HEK293 (cell line): ENCODE measurements around the gene RGS9BP.
A peak's percentile ranks its signal among the peaks of the same experiment; 100 is the strongest.
"Not testable (repeated sequence)": the region's sequence is repeated elsewhere in the genome, so short reads cannot be mapped to it uniquely, and the experiment has no call there.

Source experiments
- CTCF ChIA-PET: fragments of 350-600 bp; formaldehyde crosslinking; extraction: SDS; loops from one replicate; lab custom pipeline; 2021; ENCODE audit warnings: antibody characterized with exemption; lab: Yijun Ruan, JAX
- POLR2A ChIA-PET: fragments of 300-600 bp; formaldehyde crosslinking; extraction: SDS; loops from one replicate; lab custom pipeline; 2020; ENCODE audit warnings: antibody characterized with exemption, inconsistent platforms; lab: Yijun Ruan, JAX
- H3K27ac ChIP-seq: fragments of 200-500 bp; sonication (Bioruptor generic); 2 replicates; pipeline ENCODE4 v1.5.1; 2014; ENCODE audit warnings: low read depth, low read length, control low read depth, inconsistent platforms; ENCODE audit errors: extremely low read depth
- H3K36me3 ChIP-seq, 2 experiments: fragments of 200-500 bp in 1 of 2; sonication (Bioruptor generic) in 1 of 2; 1 replicate in 1 of 2; 2 replicates in 1 of 2; pipeline ENCODE4 v1.5.1; 2014 to 2017; ENCODE audit warnings: inconsistent platforms in 2 of 2, low read length in 2 of 2; ENCODE audit not compliant: control insufficient read depth in 2 of 2, insufficient read depth in 1 of 2
- H3K4me1 ChIP-seq: fragments of 200-500 bp; sonication (Bioruptor generic); 2 replicates; pipeline ENCODE4 v1.5.1; 2014; ENCODE audit warnings: mild to moderate bottlenecking, low read length, inconsistent platforms; ENCODE audit not compliant: control insufficient read depth, insufficient read depth
- H3K4me3 ChIP-seq: 2 replicates; pipeline ENCODE4 v1.5.1; 2011; ENCODE audit warnings: low read depth, mild to moderate bottlenecking, control low read depth, low read length, moderate library complexity
- H3K9me3 ChIP-seq: fragments of 200-500 bp; sonication (Bioruptor generic); 2 replicates; pipeline ENCODE4 v1.5.1; 2014; ENCODE audit warnings: low read depth, low read length, inconsistent platforms; ENCODE audit not compliant: control insufficient read depth, insufficient read depth
- EGR2 ChIP-seq: fragments of 450-650 bp; formaldehyde crosslinking; IDR thresholded peaks from 2 replicates; pipeline ENCODE4 v1.5.1; 2016; ENCODE audit warnings: low read depth, missing biosample characterization, missing genetic modification characterization
- KLF7 ChIP-seq: fragments of 450-650 bp; formaldehyde crosslinking; IDR thresholded peaks from 2 replicates; pipeline ENCODE4 v1.5.1; 2016; ENCODE audit warnings: missing biosample characterization, missing genetic modification characterization, borderline replicate concordance
- MEIS1 ChIP-seq: sonication (generic); formaldehyde crosslinking; IDR thresholded peaks from 2 replicates; pipeline ENCODE4 v1.8.1; 2022; ENCODE audit warnings: missing genetic modification reagents, mild to moderate bottlenecking, borderline replicate concordance
- SCRT1 ChIP-seq: fragments of 450-650 bp; formaldehyde crosslinking; IDR thresholded peaks from 2 replicates; pipeline ENCODE4 v1.5.1; 2016; ENCODE audit warnings: missing biosample characterization, missing genetic modification characterization, borderline replicate concordance
- SCRT2 ChIP-seq: fragments of 450-650 bp; formaldehyde crosslinking; IDR thresholded peaks from 2 replicates; pipeline ENCODE4 v1.5.1; 2016; ENCODE audit warnings: missing biosample characterization, missing genetic modification characterization
- SP2 ChIP-seq: fragments of 450-650 bp; formaldehyde crosslinking; IDR thresholded peaks from 2 replicates; pipeline ENCODE4 v1.5.1; 2016; ENCODE audit warnings: missing biosample characterization, missing genetic modification characterization
- ZBTB7A ChIP-seq: fragments of 450-650 bp; formaldehyde crosslinking; IDR thresholded peaks from 2 replicates; pipeline ENCODE4 v1.5.1; 2016; ENCODE audit warnings: low read depth, missing biosample characterization, missing genetic modification characterization
- ZBTB8A ChIP-seq: fragments of 450-650 bp; formaldehyde crosslinking; IDR thresholded peaks from 2 replicates; pipeline ENCODE4 v1.5.1; 2016; ENCODE audit warnings: missing biosample characterization, missing genetic modification characterization
- ZNF121 ChIP-seq: fragments of 450-650 bp; formaldehyde crosslinking; IDR thresholded peaks from 2 replicates; pipeline ENCODE4 v1.5.1; 2016; ENCODE audit warnings: missing biosample characterization, missing genetic modification characterization
- ZNF146 ChIP-seq: fragments of 450-650 bp; formaldehyde crosslinking; IDR thresholded peaks from 2 replicates; pipeline ENCODE4 v1.5.1; 2016; ENCODE audit warnings: missing biosample characterization, missing genetic modification characterization
- ZNF391 ChIP-seq: fragments of 450-650 bp; formaldehyde crosslinking; IDR thresholded peaks from 2 replicates; pipeline ENCODE4 v1.5.1; 2016; ENCODE audit warnings: low read depth, missing biosample characterization, missing genetic modification characterization, borderline replicate concordance
- ZNF404 ChIP-seq: fragments of 450-650 bp; formaldehyde crosslinking; IDR thresholded peaks from 2 replicates; pipeline ENCODE4 v1.5.1; 2017; ENCODE audit warnings: missing biosample characterization, missing genetic modification characterization
- ZNF433 ChIP-seq: fragments of 450-650 bp; formaldehyde crosslinking; IDR thresholded peaks from 2 replicates; pipeline ENCODE4 v1.5.1; 2016; ENCODE audit warnings: missing biosample characterization, missing genetic modification characterization, low read depth
- ZNF529 ChIP-seq: fragments of 450-650 bp; formaldehyde crosslinking; IDR thresholded peaks from 2 replicates; pipeline ENCODE4 v1.5.1; 2017; ENCODE audit warnings: missing genetic modification characterization, missing biosample characterization; ENCODE audit not compliant: insufficient replicate concordance
- ZNF548 ChIP-seq: fragments of 450-650 bp; formaldehyde crosslinking; IDR thresholded peaks from 2 replicates; pipeline ENCODE4 v1.5.1; 2016; ENCODE audit warnings: missing biosample characterization, missing genetic modification characterization
- ZNF585B ChIP-seq: fragments of 450-650 bp; formaldehyde crosslinking; IDR thresholded peaks from 2 replicates; pipeline ENCODE4 v1.5.1; 2016; ENCODE audit warnings: missing biosample characterization, missing genetic modification characterization
- ZNF596 ChIP-seq: fragments of 450-650 bp; IDR thresholded peaks from 2 replicates; pipeline ENCODE4 v1.5.0; 2018; ENCODE audit warnings: missing biosample characterization, mild to moderate bottlenecking, missing genetic modification characterization, moderate library complexity
- ZNF677 ChIP-seq: fragments of 450-650 bp; IDR thresholded peaks from 2 replicates; pipeline ENCODE4 v1.5.0; 2018; ENCODE audit warnings: missing biosample characterization, mild to moderate bottlenecking, missing genetic modification characterization, moderate library complexity
- ZNF843 ChIP-seq: fragments of 450-650 bp; formaldehyde crosslinking; IDR thresholded peaks from 2 replicates; pipeline ENCODE4 v1.5.1; 2016; ENCODE audit warnings: missing biosample characterization, missing genetic modification characterization
- ZSCAN16 ChIP-seq: fragments of 450-650 bp; formaldehyde crosslinking; IDR thresholded peaks from 2 replicates; pipeline ENCODE4 v1.5.1; 2016; ENCODE audit warnings: missing biosample characterization, missing genetic modification characterization
- TF ChIP-seq, protein P1 (sequence below): fragments of 450-650 bp; formaldehyde crosslinking; IDR thresholded peaks from 2 replicates; pipeline ENCODE4 v1.5.1; 2016; ENCODE audit warnings: missing biosample characterization, missing genetic modification characterization
- TF ChIP-seq, protein P2 (sequence below): fragments of 450-650 bp; formaldehyde crosslinking; IDR thresholded peaks from 2 replicates; pipeline ENCODE4 v1.5.1; 2017; ENCODE audit warnings: missing biosample characterization, missing genetic modification characterization
- TF ChIP-seq, protein P3 (sequence below): fragments of 450-650 bp; formaldehyde crosslinking; IDR thresholded peaks from 2 replicates; pipeline ENCODE4 v1.5.1; 2016; ENCODE audit warnings: missing biosample characterization, missing genetic modification characterization
- TF ChIP-seq, protein P4 (sequence below): fragments of 450-650 bp; formaldehyde crosslinking; conservative IDR thresholded peaks from 2 replicates; pipeline ENCODE4 v1.5.1; 2016; ENCODE audit warnings: low read depth, missing biosample characterization, missing genetic modification characterization

Gene RGS9BP

DNA sequence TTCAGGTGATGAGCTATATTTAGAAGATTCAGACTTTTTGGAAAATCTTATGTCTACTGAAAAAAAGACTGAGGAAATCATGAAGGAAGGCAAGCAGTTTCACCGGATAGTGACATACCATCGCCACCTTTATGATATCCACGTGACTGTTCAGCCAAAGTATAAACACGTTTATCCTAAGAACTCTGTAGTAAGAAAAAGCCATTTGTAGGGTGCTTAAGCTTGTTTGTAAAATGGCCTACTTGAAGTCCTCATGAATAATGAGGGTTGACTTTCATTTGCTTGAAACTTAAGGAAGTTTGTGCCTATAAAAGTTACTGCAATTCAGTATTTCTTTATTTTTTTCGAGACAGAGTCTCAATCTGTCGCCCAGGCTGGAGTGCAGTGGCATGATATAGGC, 36.1 kb downstream of the RGS9BP start:
- CTCF ChIA-PET, result interaction anchor here (0.6 to 0.9 kb wide), 3 partner anchors 20 to 75 kb away, joined by 3 to 4 read pairs (median 4); partner anchors contain the start of gene NUDT19

DNA sequence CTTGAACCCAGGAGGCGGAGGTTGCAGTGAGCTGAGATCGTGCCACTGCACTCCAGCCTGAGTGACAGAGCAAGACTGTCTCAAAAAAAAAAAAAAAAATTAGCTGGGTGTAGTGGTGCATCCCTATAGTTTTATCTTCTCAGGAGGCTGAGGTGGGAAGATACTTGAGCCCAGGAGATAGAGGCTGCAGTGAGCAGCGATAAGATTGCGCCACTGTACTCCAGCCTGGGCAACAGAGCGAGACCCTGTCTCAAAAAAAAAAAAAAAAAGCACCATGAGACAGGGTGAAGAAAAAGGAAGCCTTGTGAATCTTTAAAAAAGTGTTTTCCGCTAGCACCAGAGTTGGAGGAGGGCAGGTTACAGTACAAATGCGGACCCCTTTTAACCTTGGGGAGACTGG, 40.6 kb downstream of the RGS9BP start:
- H3K4me3 ChIP-seq, H3K9me3 ChIP-seq, POLR2A ChIA-PET, H3K4me1 ChIP-seq, CTCF ChIA-PET, H3K27ac ChIP-seq: not testable (repeated sequence)
- peak; percentile 63; the same call in 1 of the 2 replicates for TF ChIP-seq ZNF121 (tag by site-specific recombination)
- TF ChIP-seq, protein P1, sequence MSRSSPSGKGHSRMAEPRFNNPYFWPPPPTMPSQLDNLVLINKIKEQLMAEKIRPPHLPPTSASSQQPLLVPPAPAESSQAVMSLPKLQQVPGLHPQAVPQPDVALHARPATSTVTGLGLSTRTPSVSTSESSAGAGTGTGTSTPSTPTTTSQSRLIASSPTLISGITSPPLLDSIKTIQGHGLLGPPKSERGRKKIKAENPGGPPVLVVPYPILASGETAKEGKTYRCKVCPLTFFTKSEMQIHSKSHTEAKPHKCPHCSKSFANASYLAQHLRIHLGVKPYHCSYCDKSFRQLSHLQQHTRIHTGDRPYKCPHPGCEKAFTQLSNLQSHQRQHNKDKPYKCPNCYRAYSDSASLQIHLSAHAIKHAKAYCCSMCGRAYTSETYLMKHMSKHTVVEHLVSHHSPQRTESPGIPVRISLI (tag by site-specific recombination), result peak; percentile 83; the same call in 1 of the 2 replicates
- TF ChIP-seq, protein P2, sequence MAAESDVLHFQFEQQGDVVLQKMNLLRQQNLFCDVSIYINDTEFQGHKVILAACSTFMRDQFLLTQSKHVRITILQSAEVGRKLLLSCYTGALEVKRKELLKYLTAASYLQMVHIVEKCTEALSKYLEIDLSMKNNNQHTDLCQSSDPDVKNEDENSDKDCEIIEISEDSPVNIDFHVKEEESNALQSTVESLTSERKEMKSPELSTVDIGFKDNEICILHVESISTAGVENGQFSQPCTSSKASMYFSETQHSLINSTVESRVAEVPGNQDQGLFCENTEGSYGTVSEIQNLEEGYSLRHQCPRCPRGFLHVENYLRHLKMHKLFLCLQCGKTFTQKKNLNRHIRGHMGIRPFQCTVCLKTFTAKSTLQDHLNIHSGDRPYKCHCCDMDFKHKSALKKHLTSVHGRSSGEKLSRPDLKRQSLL, result peak; percentile 70; the same call in 1 of the 2 replicates
- H3K36me3 ChIP-seq, result peaks cover 45 to 73% of the 10 kb centered on the region in 2 experiments

More for the DNA sequence above, 36.1 kb downstream of the RGS9BP start:
- Histone ChIP-seq H3K36me3 (peaks cover 72 to 90% of the 10 kb centered on the region in 2 experiments), H3K9me3 (peaks cover 2% of the 10 kb centered on the region; the same call in 1 of the 2 replicates), H3K4me3 (no peak overlapping the region), H3K4me1 (no peaks in the 10 kb centered on the region), H3K27ac (no peak overlapping the region)
- POLR2A ChIA-PET, result interaction anchor here (1.1 to 1.5 kb wide), 3 partner anchors 11 to 37 kb away, joined by 4 to 12 read pairs (median 4); partner anchors contain the start of genes ANKRD27 and NUDT19
- TF ChIP-seq ZNF585B (tag by site-specific recombination) (no peak), ZNF843 (tag by site-specific recombination) (no peak), MEIS1 (CRISPR knock-in tag) (no peak), ZNF391 (tag by site-specific recombination) (no peak), EGR2 (tag by site-specific recombination) (no peak), ZSCAN16 (no peak)
- TF ChIP-seq, protein P3, sequence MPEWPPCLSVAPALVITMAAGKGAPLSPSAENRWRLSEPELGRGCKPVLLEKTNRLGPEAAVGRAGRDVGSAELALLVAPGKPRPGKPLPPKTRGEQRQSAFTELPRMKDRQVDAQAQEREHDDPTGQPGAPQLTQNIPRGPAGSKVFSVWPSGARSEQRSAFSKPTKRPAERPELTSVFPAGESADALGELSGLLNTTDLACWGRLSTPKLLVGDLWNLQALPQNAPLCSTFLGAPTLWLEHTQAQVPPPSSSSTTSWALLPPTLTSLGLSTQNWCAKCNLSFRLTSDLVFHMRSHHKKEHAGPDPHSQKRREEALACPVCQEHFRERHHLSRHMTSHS (tag by site-specific recombination), result no peak

DNA sequence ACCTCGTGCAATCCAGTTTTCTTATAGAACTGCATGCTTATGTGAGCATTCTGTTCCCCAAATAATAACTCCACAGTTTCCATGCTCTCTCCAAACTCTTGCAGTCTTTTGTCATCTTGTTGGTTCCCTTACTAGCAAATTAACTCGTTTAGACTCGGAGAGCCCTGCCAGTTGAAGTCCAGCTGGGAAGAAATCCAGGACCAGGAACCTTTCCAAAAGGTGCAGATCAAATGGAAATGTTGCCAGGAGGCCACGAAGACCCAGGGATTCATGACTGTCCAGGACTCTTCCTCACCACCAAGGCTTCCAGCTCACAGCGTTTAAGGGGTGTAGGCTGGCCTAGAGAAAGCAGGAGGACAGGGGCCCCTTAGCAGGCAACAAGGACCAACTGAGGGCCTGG, 41.8 kb downstream of the RGS9BP start:
- no peak overlapping the region for H3K4me3 ChIP-seq
- CTCF ChIA-PET, result interaction anchor here (0.6 kb wide), 1 partner anchor 63 kb away, joined by 7 read pairs; no protein-coding TSS in a partner anchor
- no peaks in the 10 kb centered on the region for H3K4me1 ChIP-seq
- POLR2A ChIA-PET, result interaction anchor here (1.3 kb wide), 1 partner anchor 17 kb away, joined by 3 read pairs; no protein-coding TSS in a partner anchor
- H3K36me3 ChIP-seq, result peaks cover 35 to 60% of the 10 kb centered on the region in 2 experiments
- H3K9me3 ChIP-seq, result no peaks in the 10 kb centered on the region; the same call in 1 of the 2 replicates
- peak overlapping the region; percentile 41; the same call in 1 of the 2 replicates for H3K27ac ChIP-seq
- TF ChIP-seq ZNF529 (tag by site-specific recombination) (no peak), ZNF146 (tag by site-specific recombination) (no peak), SCRT1 (tag by site-specific recombination) (no peak), ZNF433 (tag by site-specific recombination) (no peak), ZBTB7A (tag by site-specific recombination) (no peak), KLF7 (tag by site-specific recombination) (no peak), ZNF596 (no peak), SP2 (tag by site-specific recombination) (no peak), ZNF404 (no peak), ZNF677 (tag by site-specific recombination) (no peak), ZNF843 (tag by site-specific recombination) (no peak), ZNF548 (tag by site-specific recombination) (no peak), ZBTB8A (no peak), SCRT2 (no peak)
- TF ChIP-seq, protein P4, sequence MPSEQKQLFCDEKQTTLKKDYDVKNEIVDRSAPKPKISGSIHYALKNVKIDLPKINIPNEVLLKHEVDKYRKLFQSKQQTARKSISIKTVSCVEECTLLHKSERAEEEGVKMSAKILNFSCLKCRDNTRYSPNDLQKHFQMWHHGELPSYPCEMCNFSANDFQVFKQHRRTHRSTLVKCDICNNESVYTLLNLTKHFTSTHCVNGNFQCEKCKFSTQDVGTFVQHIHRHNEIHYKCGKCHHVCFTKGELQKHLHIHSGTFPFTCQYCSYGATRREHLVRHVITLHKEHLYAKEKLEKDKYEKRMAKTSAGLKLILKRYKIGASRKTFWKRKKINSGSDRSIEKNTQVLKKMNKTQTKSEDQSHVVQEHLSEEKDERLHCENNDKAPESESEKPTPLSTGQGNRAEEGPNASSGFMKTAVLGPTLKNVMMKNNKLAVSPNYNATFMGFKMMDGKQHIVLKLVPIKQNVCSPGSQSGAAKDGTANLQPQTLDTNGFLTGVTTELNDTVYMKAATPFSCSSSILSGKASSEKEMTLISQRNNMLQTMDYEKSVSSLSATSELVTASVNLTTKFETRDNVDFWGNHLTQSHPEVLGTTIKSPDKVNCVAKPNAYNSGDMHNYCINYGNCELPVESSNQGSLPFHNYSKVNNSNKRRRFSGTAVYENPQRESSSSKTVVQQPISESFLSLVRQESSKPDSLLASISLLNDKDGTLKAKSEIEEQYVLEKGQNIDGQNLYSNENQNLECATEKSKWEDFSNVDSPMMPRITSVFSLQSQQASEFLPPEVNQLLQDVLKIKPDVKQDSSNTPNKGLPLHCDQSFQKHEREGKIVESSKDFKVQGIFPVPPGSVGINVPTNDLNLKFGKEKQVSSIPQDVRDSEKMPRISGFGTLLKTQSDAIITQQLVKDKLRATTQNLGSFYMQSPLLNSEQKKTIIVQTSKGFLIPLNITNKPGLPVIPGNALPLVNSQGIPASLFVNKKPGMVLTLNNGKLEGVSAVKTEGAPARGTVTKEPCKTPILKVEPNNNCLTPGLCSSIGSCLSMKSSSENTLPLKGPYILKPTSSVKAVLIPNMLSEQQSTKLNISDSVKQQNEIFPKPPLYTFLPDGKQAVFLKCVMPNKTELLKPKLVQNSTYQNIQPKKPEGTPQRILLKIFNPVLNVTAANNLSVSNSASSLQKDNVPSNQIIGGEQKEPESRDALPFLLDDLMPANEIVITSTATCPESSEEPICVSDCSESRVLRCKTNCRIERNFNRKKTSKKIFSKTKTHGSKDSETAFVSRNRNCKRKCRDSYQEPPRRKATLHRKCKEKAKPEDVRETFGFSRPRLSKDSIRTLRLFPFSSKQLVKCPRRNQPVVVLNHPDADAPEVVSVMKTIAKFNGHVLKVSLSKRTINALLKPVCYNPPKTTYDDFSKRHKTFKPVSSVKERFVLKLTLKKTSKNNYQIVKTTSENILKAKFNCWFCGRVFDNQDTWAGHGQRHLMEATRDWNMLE (tag by site-specific recombination), result no peak
